ENCODE measurements around the gene BRICD5.

GRCh38 chr16:2204416-2205103 is 6.1 kb downstream of the BRICD5 start:
- TF ChIP-seq POLR2A (IDR thresholded peaks at IDR 0.05; ENCODE audit: low read length) (no peak), GATA1 (IDR thresholded peaks at IDR 0.05; ENCODE audit: low read depth, low read length) (no peak)

Data from erythroblast (primary cell).